ENCODE data around the gene OSER1.
A peak's percentile ranks its signal among the peaks of the same experiment; 100 is the strongest.

OSER1 gene

DNA sequence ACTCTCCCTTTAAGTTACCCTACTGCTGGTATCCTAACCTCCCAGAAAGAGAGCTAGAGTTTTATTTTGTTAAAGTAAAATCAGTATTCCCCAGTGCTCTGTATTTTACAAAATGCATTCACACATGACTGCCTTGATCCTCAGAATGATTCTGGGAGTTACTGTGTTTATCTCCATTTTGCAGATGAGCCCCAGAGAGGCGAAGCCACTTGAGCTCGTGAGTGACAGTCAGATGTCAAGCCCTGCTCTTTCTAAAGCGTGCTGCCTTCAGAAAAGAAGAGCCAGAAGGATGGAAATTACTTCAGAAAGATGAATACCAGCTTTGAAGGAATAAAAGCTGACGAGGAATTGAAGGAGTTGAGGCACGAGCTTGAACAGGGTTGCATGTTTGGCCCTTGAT lies 14.1 kb upstream of the OSER1 start:
- DNase-seq (ENCODE audit: low read depth in 2 of 2) = no peak

DNA sequence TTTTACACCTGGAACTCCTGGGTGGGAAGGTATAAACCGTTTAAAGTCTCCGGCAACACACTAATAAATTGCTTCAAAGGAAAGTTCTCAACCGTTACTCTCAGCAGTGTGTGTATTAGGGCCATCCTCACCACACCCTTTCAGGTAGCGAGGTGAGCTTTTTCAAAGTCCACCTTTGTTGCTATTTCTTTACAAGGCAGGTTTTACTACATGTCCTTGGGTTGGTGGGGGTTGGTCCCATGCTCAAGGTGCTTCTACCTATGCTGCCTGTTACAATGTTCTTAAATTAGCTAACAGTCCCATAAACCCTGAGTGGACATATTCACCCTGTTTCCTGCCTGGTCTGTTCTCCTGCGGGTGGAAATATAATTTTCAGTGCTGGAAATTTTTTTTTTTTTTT lies 13.2 kb upstream of the OSER1 start:
- DNase-seq (ENCODE audit: low read depth in 2 of 2) = no peak

- no peak for DNase-seq (ENCODE audit: low read depth in 2 of 2)
These were observed 12.2 kb upstream of the OSER1 start for GRCh38 chr20:44222633-44223368.

GRCh38 chr20:44222027-44222426 lies 11.5 kb upstream of the OSER1 start:
- DNase-seq (ENCODE audit: low read depth in 2 of 2) = no peak

DNA sequence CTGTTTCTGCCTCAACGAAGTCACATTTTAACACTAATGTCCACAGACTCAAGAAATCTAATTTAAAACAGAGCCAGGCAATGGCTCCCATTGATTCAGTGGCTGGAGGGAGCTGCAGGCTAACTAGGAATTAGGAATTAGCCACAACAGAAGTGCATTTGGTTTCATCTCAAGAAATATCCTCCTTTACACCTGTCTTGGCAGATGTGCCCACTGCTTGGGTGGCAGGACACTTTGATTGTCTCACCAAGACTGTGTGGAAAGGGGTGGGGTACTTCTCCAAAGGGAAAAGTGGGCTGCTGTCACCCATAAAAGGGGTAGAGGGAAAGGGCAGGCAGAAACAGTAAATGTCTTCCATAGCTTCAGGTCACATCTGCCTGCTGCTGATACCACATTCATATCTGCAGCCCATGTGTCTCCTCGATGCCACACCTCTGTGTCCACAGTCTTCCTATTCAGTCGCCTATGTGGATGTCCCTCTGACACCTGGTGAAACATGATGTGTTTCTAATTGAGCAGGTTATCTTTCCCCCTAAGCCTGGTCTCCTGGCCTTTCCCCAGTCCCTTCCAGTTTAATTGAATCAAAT lies 10.9 kb upstream of the OSER1 start:
- no peak for DNase-seq (ENCODE audit: low read depth in 2 of 2)

- DNase-seq (ENCODE audit: low read depth in 2 of 2) = no peak
These were observed 9.2 kb upstream of the OSER1 start for GRCh38 chr20:44219791-44220190.

GRCh38 chr20:44219170-44219730 lies 8.7 kb upstream of the OSER1 start:
- no peak for DNase-seq (ENCODE audit: low read depth in 2 of 2)

DNA sequence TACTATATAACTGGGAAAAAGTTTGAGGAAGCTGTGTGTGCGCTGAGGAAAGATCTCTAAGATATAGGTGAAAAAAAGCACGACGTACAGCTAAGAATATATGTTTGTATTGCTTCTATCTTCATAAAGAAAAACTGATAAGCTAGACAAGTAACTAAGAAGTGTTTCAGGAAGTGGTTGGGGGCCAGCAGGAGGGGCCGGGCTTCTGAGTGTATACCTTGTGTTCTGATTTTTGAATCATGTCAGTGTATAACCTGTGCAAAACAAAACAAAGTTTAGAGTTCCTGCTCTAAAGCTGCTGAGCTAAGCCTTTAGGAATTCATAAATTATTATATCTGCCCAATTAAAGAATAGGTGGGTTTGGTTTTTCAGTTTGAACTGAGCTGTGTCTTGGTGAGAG lies 7.9 kb upstream of the OSER1 start:
- no peak for DNase-seq (ENCODE audit: low read depth in 2 of 2)

- peak; percentile 25 to 30 for DNase-seq (ENCODE audit: low read depth in 2 of 2)
These were observed 6.9 kb upstream of the OSER1 start for GRCh38 chr20:44217342-44218092.

- peak; percentile 34 to 37 for DNase-seq (ENCODE audit: low read depth in 2 of 2)
These were observed 4.6 kb upstream of the OSER1 start for GRCh38 chr20:44215125-44215524.

- no peak for DNase-seq (ENCODE audit: low read depth in 2 of 2)
These were observed 2.2 kb upstream of the OSER1 start for GRCh38 chr20:44212792-44213191.

DNA sequence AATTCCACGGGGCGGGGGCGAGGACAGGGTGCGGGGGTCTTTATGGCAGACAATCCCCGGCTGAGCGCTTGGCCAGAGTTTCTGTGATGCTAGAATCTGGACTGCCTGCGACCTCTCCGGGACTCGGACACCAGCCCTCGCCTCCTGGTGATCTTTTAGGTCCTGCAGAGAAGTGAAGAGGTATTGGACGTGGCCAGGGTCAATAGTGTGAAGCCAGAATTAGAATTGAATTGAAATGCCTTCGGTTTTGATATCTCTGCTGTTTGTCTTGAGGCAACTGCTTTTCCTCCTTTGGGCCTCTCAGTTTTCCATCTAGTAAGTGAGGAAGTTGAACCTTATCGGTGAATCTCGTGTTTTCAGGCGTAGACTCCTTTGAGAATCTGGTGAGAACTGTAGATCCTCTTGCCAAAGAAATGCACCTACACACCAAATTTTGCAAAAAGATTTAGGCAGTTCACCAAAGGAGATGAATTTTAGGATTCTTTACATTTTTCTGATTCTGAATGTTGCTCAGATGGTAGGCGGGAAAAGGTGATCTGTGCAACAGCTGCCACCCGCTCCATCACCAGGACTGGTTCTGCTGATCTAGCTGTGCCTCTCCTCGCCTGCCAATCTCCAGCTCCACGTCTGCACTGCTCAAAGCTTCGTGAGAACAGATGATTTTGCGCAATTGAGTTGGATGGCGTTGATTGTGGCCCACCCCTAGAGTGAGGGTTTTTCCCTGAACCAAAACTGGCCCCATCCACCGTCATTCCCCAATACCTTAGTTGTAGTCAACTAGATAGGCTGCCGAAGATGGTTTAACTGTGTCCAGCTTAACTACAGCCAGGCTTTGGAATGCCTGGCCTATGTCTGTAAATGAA lies 837 bp upstream of the OSER1 start:
- no peak for DNase-seq (ENCODE audit: low read depth in 2 of 2)

- no peak for DNase-seq (ENCODE audit: low read depth in 2 of 2)
These were observed 725 bp downstream of the OSER1 start for GRCh38 chr20:44209686-44210405.

DNA sequence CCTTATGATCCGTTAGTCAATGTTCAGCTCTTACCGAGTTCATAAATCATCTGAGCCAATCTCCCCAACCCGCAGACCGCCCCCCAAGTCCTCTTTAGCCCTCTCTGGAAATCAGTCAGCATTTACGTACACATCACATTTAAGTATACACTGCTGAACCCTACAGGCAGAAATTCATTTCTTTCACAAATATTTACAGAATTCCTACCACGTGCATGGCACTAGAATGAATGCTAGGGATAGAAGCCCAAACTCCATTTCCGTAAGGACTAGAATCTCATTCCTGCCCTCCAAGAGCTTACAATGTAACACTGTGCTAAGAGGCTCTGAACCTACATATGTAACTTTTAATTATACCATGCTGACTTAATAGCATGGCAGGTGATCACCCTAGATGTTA lies 1.8 kb downstream of the OSER1 start:
- no peak for DNase-seq (ENCODE audit: low read depth in 2 of 2)

GRCh38 chr20:44208165-44208564 lies 2.4 kb downstream of the OSER1 start:
- no peak for DNase-seq (ENCODE audit: low read depth in 2 of 2)

DNA sequence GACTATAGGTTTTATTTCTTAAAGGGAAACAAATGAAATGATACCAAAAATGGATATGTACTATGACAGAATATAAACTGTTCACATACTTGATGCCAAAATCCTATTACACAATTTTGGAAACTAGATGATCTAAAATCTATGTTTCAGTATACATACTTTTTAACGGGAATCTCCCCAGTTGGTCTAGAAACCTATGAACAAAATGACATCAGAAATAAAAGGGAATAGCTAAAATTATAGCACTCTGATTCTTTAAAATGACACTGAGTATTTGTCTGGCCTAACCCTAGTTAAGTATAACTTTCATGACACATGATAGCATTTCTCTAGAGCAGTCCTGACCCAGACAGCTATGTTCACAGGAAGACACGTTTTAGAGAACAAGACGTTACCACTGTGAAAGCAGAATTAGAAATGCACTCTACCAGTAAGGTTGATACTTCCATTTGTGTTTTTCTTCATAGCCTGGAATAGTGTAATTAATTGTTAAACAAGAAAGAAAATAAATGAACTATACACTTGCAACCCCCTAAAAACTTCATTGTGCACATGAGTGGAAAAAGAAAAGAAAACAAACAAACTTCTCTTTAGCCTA lies 3.3 kb downstream of the OSER1 start:
- DNase-seq (ENCODE audit: low read depth in 2 of 2) = no peak

DNA sequence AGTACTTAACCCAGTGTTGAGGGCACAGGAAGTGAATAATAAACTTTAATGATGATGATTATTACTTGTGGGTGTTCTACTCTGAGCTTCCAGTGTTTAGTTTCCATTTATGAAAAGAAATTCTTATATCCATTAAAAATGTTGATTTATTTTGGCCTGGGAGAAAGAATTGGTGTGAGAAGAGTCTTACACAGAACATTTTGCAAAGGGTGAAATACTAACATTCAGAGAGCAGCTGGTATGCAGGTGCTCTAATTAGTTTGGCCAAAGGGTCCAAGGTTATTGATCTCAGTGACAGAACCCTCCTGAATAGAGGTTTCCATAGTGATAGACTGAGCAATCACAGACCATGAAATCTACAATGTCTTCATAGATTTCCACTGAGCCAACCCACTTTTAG lies 4.4 kb downstream of the OSER1 start:
- no peak for DNase-seq (ENCODE audit: low read depth in 2 of 2)

GRCh38 chr20:44204832-44205215 lies 5.7 kb downstream of the OSER1 start:
- no peak for DNase-seq (ENCODE audit: low read depth in 2 of 2)

GRCh38 chr20:44204156-44204831 lies 6.3 kb downstream of the OSER1 start:
- DNase-seq (ENCODE audit: low read depth in 2 of 2) = peak; percentile 83 to 87

- DNase-seq (ENCODE audit: low read depth in 2 of 2) = no peak
These were observed 7.4 kb downstream of the OSER1 start for GRCh38 chr20:44203161-44203560.
